NCI-H1417 (cell line): ENCODE results near the gene ZNF362.
"Not testable (repeated sequence)": the region's sequence is repeated elsewhere in the genome, so short reads cannot be mapped to it uniquely, and the experiment has no call there.

Experiments
- DNase-seq, 3 experiments: peaks; one replicate each; lab custom pipeline; 2025; lab: John Stamatoyannopoulos, UW

The ZNF362 gene

GRCh38 chr1:33256471-33257206, at the start of gene ZNF362:
Gene ZNF362 (plus strand): TSS chr1:33256492. CDS start chr1:33270575, 14,083 bp downstream.
- peak; percentile 56 to 82 (median 72) for DNase-seq

GRCh38 chr1:33211972-33212371, 44.3 kb upstream of the ZNF362 start:
- DNase-seq, result no peak

- DNase-seq, result no peak
These were observed 36.2 kb upstream of the ZNF362 start for GRCh38 chr1:33219886-33220661.

- no peak for DNase-seq
These were observed 35.5 kb upstream of the ZNF362 start for GRCh38 chr1:33220676-33221384.

GRCh38 chr1:33221385-33221758, 34.9 kb upstream of the ZNF362 start:
- DNase-seq, result no peak

GRCh38 chr1:33222381-33222780, 33.9 kb upstream of the ZNF362 start:
- DNase-seq, result no peak

- no peak for DNase-seq
These were observed 32.1 kb upstream of the ZNF362 start for GRCh38 chr1:33224166-33224707.

- DNase-seq, result no peak
These were observed 30.7 kb upstream of the ZNF362 start for GRCh38 chr1:33225586-33225985.

- no peak for DNase-seq
These were observed 27.3 kb upstream of the ZNF362 start for GRCh38 chr1:33228935-33229487.

- DNase-seq, result no peak
These were observed 25.1 kb upstream of the ZNF362 start for GRCh38 chr1:33231166-33231565.

GRCh38 chr1:33232716-33233115, 23.6 kb upstream of the ZNF362 start:
- DNase-seq, result no peak

GRCh38 chr1:33234131-33234530, 22.2 kb upstream of the ZNF362 start:
- no peak for DNase-seq

- no peak for DNase-seq
These were observed 21.7 kb upstream of the ZNF362 start for GRCh38 chr1:33234588-33234990.

GRCh38 chr1:33235521-33235920, 20.8 kb upstream of the ZNF362 start:
- no peak for DNase-seq

- no peak for DNase-seq
These were observed 19.8 kb upstream of the ZNF362 start for GRCh38 chr1:33236498-33236897.

GRCh38 chr1:33237579-33237978, 18.7 kb upstream of the ZNF362 start:
- DNase-seq, result no peak

- not testable (repeated sequence) for DNase-seq
These were observed 18.0 kb upstream of the ZNF362 start for GRCh38 chr1:33238194-33238724.

- DNase-seq, result not testable (repeated sequence)
These were observed 16.9 kb upstream of the ZNF362 start for GRCh38 chr1:33239410-33239809.

GRCh38 chr1:33241866-33242265, 14.4 kb upstream of the ZNF362 start:
- DNase-seq, result no peak

- DNase-seq, result no peak
These were observed 13.6 kb upstream of the ZNF362 start for GRCh38 chr1:33242652-33243051.

GRCh38 chr1:33244143-33244808, 12.0 kb upstream of the ZNF362 start:
- DNase-seq, result no peak
